Measurements from ENCODE around the gene SLC2A9.

SLC2A9 gene

DNA sequence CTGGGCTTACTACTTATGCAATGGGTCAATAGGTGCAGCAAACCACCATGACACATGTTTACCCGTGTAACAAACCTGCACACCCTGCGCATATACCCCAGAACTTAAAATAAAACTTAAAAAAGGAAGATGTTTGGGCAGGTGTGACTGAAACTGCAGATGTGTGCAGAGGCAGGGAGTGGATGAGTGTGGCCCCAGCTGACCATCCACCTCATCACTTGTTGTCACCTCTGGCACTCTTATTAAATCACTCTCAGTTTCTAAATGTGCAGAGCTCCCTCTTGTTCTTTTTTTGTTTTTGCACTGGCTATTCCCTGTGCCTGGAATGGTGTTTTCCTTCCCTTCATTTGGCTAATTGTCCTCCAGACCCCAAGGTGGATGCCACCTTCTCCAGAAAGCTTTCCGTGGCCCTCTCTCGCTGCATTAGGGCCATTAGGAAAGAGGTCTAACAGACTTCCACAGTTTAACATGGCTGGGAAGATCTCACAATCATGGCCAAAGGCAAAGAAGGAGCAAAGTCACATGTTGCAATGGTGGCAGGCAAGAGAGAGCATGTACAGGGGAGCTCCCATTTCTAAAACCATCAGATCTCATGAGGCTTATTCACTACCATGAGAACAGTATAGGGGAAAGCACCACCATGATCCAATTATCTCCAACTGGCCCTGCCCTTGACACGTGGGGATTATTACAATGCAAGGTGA, 58.5 kb downstream of the SLC2A9 start:
- no peak for DNase-seq (ENCODE audit: low spot score)

DNA sequence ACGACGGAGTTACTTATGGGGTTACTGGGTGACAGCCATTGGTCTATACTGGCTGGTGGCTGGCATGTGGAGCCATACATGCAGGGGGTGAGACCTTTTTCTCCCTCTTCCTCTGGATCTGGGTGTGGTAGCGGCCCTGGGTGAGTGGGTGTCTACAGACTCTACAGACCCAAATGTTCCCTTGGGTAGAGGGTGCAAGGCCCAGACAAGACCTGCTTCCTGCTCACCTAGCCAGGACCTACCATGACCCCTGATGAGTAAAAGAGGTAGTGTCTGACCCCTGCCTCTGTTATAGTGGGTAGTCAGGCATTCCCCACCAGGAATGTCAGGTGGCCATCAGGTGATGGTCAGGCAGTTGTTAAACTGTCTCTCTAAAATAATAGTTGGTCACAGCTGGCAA, 66.8 kb downstream of the SLC2A9 start:
- DNase-seq (ENCODE audit: low spot score): no peak

DNA sequence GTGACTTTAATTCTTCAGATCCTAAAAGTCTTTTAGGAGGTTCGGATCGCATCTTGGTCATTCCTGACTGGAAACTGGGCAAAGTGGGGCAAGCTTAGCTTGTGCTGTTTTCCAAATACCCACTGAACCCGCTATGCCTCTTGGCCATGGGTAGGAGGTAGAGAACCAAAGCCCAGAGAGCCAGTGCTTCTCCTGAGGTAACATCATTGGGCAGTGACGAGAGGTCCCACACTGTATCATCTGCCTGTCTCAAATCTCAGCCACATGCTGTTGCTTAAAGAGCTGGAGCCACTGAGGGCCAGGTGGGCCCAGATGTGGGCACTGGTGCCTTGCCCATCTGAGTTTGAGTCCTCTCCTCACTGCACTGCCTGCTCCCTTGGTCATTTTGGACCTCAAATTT, 68.2 kb downstream of the SLC2A9 start:
- DNase-seq (ENCODE audit: low spot score): no peak

DNA sequence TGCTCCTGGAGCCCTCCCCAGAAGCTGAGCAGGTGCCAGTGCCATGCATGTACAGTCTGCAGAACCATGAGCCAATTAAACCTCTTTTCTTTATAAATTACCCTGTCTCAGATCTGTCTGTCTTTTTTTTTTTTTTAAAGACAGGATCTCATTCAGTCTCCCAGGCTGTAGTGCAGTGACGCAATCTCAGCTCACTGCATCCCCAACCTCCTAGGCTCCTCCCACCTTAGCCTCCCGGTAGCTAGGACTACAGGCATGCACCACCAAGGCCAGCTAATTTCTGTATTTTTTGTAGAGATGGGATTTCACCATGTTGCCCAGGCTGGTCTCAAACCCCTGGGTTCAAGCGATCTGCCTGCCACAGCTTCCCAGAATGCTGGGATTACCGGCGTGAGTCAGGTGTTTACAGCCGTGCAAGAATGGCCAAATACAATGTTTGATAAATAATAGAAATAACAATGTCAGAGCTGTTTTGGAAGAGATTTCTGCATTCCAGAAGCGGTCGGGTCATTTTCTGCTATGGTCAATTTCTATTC, 68.8 kb downstream of the SLC2A9 start:
- DNase-seq (ENCODE audit: low spot score): no peak

DNA sequence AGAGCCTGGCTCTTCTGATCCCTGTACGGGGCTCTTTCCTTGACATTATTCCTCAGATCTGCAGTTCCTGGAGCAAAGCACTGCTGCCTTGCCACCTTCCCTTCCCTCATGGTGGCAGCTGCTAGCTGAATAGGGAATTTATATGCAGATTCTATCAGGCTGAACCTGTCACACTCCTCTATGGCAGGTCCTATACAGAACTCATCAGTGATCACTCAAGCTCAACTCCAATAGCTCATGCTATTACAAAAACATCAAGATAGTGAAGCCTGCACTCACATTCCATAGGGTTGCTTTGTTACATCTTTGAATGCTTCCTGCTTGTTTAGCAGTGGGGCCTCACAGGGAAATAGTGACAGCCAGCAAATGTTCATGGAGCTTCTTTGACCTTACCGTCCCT, 71.7 kb downstream of the SLC2A9 start:
- no peak for DNase-seq (ENCODE audit: low spot score)

DNA sequence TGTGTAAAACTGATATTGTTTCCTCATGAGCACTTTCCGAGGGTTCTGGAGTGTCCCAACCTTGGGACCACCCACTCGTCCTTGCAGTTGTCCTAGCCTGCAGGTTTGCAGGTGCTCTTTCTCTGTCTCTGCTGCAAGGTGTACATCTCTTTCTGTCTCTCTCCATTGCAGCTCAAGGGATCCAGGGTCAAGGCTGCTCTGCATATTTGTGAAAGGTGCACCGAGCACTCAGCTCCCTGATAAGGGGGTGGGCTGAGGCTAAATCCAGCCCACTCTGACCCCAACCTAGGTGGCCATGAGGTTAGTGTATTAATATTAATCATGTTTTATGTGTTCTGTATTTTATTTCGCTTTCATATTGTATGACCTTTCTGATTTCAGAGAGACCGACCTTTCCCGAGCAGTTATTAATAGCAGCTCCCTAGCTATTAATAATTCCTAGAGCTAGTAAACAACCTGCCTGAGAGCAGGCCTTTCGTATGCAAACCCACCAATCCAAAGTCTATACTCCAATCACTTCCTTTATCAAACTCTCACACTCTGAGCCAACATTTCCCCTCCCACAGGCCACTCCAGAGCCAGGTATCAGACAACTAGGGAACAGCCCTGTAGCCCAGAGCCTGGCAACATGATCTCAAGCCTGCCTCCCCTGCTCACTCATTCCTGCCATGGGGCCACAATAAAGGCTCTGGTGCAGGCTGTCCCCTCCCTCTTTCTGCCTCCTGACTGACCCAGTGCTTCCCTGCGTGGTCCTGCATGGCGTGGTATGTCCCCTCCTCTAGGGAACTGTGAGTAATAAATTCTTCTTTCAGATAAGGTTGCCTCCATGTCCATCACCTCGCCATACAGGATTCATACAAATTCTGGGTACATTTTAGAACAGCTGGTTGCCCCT, 73.9 kb downstream of the SLC2A9 start:
- no peak for DNase-seq (ENCODE audit: low spot score)

DNA sequence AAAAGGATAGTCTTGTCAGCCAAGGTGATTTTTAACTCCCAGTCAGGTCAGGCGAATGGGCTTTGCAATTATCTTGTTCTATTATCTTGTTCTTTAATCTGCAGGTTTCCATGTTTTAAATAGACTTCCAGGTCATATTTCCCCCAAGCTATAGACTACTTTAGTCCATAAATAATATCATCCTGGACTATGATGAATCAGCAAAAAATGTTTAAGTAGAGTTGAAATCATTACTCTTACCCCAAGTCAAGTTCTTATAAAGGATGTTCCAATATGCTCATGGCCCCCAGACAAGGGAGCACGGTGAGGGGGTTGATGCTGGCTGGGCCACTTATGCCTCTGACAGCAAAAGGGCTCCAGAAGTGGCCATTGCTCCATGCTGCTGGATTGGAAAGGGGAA, 75.1 kb downstream of the SLC2A9 start:
- no peak for DNase-seq (ENCODE audit: low spot score)

DNA sequence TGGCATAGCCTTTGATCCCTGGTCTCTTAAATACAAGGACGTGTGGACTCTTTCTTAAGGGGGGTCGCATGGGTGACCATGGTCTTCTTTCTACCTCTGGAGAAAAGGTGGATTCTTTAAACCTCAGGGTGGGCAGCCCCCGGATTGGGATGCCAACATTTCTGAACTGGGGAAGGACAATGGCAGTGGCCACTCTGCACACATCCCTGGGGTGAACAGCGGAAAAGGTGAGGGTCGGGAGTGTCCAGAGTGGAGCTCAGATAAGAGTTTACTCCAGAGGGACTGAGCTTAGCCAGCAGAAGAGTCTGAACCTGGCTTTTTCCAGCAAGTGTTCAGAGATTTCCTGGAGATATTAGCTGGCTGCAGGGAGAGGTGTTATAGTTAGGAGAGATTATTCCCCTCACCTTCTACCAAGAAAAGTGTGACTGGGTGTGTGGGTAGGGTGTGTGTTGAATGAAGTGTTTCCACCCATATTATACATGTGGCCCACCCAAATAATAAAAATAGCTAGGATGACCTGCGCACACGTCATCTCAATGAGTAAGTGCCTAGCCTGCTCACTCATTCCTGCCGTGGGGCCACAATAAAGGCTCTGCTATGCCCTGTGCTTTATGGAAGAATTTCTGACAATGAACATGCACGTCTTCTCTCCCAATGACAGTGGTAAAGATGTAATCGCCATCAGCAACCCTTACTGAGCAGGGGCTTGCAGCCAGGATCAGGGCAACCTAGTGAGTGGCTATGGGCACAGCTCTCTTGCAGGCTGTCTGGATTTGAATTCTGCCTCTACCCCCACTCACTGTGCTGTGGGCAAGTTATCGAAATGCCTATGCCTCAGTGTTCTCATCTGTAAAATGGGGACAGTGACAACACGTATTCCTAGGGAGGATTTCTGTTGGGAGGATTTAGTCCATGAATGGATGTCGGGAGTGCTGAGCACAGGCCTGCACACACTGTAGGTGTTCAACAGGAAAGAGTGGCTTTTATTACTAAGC, 76.6 kb downstream of the SLC2A9 start:
- no peak for DNase-seq (ENCODE audit: low spot score)

DNA sequence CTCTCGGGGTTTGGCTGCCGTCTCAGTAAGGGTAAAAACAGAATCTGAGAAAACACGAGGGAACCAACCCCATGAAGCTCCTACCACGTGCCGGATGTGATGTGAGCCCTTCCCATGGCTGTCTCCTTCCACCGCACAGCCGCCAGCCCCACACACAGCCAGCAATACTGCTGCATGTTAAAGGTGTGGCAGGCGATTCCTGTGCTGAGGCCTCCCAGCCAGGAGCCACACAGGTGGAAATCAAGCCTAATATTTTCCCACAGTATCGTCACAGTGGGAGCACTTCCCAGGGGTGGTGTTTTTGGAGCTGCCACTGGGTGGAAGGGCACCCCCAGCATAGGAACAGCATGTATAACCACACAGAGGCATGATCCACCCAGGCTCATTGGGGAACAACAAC, 77.5 kb downstream of the SLC2A9 start:
- DNase-seq (ENCODE audit: low spot score): no peak

DNA sequence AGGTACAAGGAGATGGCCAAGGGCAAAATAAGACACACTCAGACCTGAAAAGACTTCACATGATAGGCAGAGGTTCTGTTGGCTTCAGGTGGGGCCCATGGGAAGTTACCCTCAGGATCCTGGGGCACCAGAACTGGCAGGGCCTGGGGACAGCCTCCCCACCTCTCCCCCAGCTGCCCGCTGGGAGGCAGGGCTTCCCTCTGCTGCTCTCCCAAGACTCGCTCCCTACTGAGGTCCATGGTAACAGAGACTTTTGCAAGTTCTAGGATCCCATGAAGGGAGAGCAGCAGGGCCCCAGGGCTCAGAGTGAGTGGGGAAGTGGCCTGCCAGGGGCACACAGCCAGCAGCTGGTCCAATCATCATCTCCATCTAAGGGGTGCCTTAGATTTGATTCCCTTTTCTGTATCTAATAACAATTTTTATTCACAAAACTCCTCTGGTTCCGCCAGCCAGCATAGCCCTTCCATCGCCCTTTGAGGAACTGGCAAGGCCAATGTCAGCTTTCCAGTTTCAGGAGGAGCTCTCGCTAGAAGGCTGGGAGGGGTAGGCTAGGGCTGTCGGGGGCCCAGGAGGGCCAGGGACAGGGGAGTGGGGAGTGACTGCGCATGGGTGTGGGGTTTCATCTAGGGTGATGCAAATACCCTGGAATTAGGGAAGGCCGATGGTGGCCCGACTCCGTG, 78.2 kb downstream of the SLC2A9 start:
- no peak for DNase-seq (ENCODE audit: low spot score)

DNA sequence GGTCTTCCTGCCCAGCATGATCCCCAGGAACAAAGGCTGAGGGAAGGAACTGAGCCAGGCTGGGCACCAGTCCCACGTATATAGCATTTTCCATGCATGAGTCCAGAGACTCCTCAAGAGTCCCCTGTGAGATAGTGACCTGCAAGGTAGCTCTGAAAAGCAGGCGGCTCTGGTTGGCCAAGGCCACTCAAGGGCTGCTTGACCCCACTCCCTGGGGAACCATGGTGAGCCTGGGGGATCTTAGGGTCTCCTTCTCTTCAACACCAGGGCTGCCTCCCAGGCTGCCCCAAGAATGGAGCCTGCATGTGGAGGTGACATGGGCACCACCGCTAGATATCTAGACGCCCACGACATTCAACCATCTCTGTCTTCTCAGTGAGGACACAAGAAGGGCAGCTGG, 79.2 kb downstream of the SLC2A9 start:
- DNase-seq (ENCODE audit: low spot score): no peak

DNA sequence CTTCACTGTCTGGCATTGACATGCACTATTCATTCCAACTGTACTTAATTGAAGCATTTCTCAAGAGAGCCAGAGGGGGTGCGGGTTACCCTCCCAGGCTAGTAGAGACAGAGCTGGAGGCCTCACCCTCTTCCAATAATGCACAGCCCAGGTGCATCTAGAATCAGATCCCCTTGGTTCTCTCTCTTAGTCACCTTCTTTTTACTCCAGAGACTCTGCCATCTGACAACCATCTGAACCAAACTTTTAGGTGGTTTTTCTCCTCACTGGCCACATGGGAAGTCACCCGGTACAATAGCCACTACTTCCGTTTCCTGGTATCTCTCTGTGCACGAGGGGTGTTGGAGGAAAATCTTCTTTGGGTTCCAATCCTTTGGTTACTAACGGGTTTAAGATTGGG, 81.3 kb downstream of the SLC2A9 start:
- DNase-seq (ENCODE audit: low spot score): no peak

DNA sequence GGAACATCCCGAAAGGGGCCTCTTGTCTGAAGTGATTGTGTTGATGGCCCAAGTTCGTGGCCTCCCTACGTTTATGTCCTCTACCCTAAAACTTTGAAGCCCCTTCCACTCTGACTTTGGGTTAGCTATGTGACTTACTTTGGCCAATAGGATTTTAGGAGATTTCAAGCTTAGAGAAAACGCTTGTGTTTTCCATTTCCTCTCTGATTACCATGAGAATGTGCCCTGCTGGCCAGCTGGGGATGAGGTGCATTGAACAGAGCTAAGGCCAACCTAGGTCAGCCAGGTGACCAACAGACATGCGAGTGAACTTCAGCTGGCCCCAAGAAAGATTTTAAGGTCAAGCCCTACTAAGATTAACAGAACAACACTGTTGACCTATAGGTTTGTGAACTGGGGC, 82.4 kb downstream of the SLC2A9 start:
- no peak for DNase-seq (ENCODE audit: low spot score)

DNA sequence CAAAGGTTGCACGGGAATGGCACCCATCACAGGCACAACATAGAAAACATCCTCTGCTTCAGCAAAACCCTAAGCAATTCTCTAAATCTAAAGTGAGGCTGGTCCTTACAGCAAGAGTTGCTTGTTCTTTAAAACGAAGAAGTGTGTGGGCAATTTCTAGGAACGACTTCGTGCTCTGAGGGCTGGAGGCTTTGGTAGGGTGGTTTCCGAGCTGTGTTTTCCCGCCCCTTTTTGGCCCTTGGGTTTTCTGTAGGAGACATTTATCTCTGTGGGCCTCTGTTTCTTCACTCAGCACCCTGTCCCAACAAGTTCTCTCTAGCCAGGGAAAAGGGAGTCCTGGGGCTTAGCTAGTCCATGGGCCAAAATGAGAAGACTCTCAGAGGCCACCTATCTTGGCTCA, 84.2 kb downstream of the SLC2A9 start:
- no peak for DNase-seq (ENCODE audit: low spot score)

DNA sequence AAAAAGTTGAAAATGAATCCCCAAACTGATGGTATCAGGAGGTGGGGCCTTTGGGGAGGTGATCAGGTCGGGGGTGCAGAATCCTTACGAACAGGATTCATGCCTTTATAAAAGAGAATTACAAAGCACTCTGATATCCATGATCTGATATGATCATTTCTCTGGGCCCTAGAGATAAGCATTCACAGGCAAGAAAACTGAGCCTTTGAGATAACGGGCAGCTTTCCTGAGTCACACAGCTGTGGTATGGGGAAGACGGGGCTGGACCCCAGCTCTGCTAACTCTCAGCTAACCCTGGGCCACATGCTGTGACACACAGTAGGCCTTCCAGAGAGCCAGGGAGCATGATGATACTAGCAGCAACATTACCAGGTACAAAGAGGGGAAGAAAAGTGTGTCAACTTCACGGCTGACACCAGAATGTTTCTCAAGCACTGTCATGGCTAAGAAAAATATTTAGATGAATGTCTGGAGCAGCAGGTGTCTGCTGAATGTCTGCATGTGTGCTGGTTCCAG, 85.1 kb downstream of the SLC2A9 start:
- no peak for DNase-seq (ENCODE audit: low spot score)

DNA sequence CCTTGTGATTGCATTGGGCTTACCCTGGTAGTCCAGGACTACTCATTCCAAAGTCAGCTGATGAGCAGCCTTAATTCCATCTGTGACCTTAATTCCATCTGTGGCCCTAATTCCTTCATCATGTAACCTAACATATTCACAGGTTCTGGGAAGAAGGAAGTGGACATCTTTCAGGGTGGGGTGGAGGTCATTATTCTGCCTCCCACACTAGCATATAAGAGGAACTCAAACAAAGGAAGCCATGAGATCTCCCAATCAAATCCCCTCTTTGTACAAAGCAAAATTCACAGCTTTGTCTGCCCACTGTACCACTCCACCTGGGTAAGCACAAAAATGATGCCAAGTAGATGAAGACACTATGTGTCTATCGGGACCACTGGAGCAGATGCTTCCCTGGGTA, 87.3 kb downstream of the SLC2A9 start:
- DNase-seq (ENCODE audit: low spot score): no peak

DNA sequence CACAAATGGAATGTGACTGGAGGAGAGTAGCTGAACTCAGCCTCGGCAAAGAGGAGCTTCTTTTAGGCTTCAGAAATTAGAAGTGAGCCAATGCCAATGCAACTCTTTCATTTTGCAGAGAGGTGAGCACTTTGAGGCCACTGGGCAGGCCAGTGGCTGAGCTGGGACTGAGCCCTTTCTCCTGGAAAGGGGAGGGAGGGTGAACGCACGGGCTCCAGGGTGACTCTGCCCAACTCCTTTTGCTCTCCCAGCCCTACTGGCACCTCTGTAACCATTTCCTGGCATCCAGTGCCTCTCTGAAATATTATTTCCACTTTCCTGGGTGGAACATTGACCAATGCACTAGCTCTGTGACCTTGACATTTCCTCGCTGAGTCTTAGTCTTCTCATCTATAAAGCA, 88.1 kb downstream of the SLC2A9 start:
- DNase-seq (ENCODE audit: low spot score): no peak

DNA sequence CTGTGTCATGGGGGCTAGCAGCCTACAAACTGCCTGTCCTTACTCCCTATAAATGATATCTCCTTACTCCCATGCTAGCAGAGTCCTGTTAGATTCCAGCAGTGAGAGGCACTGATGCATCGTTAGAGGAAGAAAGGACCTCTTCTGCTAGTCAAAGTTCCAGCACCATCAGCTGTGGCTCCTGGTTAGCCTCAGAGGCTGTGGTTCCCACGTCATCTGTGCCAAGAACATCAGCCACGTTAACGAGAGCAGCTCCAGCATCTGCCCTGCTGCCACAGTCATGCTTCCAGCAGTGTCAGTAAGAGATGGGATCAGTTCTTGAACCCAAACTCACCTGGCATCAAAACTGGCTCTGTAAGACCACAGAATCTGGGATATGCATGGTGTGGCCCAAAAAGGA, 88.5 kb downstream of the SLC2A9 start:
- DNase-seq (ENCODE audit: low spot score): no peak

DNA sequence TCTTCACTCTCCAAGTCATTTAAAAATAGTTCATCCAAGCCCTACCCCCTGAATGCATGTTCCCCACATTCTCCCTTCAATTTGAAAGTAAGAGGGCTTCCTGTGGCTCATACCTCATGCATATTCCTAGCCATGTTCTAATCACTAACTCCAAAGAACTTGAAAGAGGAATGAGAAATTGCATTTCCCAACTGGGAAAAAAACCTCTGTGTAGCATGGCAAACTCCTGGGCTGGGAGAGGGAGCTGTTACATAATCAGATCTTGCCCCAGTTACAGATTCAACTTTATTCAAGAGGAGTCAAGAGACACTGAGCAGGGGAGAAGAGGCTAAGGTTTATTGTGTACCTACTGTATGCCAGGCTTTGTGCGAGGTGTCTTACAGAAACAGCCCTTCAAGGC, 90.2 kb downstream of the SLC2A9 start:
- DNase-seq (ENCODE audit: low spot score): no peak

DNA sequence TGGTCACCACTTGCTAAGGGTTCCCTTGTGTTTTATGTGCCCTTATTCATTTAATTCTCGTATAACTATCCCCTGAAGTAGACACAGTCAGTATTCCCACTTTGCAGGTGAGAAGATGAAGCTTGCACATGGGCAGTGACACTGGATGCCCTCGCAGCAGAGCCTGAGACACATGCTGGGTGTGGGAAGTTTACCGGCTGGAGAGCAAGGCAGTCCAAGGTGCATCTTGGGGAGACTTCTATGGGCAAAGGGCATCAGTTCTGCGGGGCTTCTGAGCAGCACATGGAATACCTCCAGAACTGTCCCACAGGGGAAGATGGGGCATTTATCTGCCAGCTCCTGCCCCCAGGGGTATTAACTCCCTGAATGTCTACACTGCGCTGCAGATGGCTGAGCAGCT, 92.2 kb downstream of the SLC2A9 start:
- DNase-seq (ENCODE audit: low spot score): no peak

DNA sequence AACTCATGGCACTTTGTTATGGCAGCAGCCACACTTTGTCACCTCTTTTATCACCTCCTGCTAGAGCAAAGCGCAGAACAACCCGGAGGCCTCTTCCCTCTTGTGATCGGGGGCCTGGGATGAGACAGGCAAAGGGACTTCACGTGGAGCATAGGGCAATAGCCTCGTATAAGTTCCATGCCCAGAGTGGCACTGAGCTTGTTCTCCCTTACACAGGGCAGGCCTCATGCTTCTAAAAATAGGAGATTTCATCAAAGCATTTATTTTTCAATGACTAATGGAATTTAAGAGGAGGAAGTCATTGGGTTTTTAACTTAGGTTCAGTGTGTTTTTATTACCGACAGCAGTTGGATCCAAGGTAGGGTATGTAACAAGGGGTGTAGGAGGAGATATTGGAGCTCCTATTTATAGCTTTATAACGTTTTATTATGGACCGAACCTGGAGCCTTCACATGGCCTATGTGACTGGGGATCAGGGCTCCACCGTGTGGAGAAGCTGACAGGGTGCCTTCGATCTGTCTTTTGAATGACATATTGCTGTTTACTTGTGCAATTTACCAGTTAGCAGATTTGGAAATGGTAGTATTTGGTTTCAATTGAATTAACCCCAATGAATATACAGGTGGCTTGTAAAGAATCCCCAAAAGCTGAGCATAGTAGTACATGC, 93.8 kb downstream of the SLC2A9 start:
- no peak for DNase-seq (ENCODE audit: low spot score)

Measured in GM03348 (cell line).